HFF-Myc (cell line): ENCODE results near the gene DNASE1L2.

Experiments used
- DNase-seq: peaks from one replicate; pipeline ENCODE4 v3.0.0-alpha.2; 2011; ENCODE audit warnings: low read depth; ENCODE audit errors: extremely low read depth
- H3K4me3 ChIP-seq: replicated peaks from 2 replicates; pipeline ENCODE4 v1.5.1; 2011; ENCODE audit warnings: low read depth, mild to moderate bottlenecking, control low read depth, low read length
- TF ChIP-seq, protein P1 (sequence below): IDR thresholded peaks from 2 replicates; pipeline ENCODE4 v1.5.1; 2012; ENCODE audit warnings: mild to moderate bottlenecking, low read depth, low read length, control low read depth; ENCODE audit errors: missing control alignments

The DNASE1L2 gene

DNA sequence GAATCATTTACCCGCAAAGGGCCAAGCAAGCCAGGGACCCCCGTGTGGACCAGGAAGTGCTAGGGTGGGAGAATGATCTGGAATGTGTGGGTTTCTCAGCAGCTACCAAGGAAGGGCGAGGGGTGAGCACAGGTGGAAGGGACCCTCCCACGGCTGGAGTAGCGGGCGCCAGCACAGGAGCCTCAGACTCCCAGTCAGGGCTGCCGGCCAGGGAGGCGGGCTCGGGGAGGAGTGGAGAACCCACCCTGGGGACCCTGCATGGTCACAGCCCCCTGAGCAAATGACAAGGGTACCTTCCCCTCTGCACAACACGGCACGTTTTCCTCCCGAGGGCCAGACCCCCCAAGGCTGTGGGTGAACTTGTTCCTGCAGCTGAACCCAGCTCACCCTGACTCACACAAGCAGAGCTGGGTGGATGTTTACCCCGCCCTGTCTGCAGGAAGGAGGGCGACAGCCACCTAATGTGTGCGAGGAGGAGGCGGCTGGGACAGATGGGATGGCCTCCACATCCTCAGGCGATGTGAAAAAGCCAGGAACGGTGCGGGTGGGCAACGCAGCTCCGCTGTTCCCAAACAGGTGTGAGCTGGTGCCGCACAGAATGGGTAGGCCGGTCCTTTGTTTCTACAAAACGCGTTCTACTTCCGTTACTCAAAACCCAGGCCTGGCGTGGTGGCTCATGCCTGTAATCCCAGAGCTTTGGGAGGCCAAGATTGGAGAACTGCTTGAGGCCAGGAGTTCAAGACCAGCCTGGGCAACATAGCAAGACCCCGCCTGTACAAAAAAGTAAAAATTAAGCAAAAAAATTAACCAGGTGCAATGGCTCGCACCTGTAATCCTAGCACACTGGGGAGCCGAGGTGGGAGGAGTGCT lies 8.9 kb downstream of the DNASE1L2 start:
- no peak overlapping the region for H3K4me3 ChIP-seq
- TF ChIP-seq, protein P1, sequence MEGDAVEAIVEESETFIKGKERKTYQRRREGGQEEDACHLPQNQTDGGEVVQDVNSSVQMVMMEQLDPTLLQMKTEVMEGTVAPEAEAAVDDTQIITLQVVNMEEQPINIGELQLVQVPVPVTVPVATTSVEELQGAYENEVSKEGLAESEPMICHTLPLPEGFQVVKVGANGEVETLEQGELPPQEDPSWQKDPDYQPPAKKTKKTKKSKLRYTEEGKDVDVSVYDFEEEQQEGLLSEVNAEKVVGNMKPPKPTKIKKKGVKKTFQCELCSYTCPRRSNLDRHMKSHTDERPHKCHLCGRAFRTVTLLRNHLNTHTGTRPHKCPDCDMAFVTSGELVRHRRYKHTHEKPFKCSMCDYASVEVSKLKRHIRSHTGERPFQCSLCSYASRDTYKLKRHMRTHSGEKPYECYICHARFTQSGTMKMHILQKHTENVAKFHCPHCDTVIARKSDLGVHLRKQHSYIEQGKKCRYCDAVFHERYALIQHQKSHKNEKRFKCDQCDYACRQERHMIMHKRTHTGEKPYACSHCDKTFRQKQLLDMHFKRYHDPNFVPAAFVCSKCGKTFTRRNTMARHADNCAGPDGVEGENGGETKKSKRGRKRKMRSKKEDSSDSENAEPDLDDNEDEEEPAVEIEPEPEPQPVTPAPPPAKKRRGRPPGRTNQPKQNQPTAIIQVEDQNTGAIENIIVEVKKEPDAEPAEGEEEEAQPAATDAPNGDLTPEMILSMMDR, result no peak
- DNase-seq, result no peak

DNA sequence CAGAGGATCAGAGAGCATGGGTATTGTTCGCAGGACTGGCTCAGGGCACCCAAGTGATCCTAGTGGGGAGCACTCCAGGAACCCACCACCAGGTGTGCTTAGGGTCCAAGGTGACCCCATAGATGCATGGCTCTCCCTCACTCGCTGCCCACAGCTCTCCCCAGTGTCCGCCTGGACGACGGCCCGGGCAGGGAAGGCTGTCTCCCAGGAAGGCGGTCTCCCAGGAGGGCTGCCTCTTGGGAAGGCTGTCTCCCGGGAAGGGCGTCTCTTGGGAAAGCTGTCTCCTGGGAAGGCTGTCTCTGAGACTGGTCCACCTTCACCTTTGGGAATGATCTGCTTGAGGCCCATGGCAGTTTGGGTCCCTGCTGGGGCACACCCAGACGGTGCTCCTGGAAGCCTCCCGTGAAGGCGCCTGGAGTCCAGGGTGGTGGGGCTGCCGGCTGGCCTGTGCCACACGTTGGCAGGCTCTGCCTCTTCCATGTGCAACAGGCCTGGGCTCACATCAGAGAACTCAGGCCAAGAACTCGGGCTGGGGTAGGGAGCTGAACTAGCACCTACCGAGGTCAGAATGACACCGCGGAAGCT lies 10.1 kb downstream of the DNASE1L2 start:
- TF ChIP-seq, protein P1, result no peak

DNA sequence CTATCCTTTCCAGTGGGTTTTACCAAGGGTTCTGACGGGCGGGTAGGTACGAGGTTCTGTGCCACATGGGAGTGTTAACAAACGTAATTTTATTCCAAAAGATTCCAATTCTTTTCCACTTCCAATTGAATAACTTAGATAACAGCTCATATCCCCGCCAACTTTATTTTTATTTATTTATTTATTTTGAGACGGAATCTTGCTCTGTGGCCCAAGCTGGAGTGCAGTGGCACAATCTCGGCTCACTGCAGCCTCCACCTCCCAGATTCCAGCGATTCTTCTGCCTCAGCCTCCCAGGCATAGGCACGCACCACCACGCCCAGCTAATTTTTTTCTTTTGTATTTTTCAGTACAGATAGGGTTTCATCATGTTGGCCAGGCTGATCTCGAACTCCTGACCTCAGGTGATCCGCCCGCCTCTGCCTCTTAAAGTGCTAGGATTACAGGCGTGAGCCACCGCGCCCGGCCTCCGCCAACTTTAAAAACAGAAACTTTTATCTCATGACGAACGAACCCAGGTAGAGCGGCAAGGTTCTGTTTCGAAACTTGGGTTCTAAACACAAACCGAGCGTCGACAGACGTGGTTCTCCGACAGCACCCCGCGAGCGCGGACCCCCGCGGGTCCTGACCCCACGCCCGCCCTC lies 14.5 kb downstream of the DNASE1L2 start:
- TF ChIP-seq, protein P1, result no peak
- DNase-seq, result no peak
- peak overlapping the region; percentile 70 for H3K4me3 ChIP-seq

More for the DNA sequence above, 10.1 kb downstream of the DNASE1L2 start:
- no peak for DNase-seq
- no peak overlapping the region for H3K4me3 ChIP-seq

DNA sequence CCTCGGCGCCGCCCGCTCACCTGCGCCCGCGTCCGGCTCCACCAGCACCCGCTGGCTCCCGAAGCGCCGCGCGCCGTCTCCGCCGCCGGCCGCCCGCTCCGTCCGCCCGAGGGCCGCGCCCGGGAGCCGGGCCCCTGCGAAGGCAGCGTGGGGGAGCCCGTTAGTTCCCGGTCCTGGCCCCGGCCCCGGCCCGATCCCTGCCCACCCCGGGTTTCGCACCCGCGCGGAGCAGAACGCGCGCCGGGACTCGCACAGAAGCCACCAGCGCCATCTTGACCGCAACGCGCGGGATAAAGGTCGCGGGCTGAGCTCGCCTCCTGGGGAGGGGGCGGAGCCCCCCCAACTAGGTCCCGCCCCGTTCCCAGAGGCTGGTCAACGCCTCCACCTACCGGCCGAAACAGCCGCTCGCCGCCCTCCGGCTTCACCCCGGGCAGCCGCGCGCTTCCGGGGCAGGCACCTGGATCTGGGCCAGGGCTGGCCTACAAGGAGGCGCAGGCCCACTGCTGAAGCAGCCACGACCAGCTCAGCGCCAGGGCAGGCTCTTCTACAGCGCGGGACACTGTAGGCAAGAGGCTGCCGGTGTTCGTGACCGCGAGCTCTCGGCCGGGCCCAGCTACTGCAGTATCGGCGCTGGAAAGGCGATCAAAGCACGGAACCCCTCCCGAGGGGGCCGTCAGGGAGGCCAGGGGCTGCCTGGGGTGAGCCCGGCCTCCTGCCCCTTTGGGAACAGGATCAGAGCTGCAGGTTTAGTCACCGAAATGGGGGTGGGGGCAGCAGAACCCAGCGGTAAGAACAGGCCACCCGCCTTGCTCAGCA lies 15.3 kb downstream of the DNASE1L2 start, which contains the start of gene ECI1:
Gene ECI1, minus strand, starts transcription at position 292 of the 816 bp plus-strand sequence. Its CDS starts 21 bp downstream, at position 271.
- TF ChIP-seq, protein P1, result peak; percentile 49
- DNase-seq, result peak; percentile 78
- H3K4me3 ChIP-seq, result peak within 1 kb of the TSS; percentile 70

DNA sequence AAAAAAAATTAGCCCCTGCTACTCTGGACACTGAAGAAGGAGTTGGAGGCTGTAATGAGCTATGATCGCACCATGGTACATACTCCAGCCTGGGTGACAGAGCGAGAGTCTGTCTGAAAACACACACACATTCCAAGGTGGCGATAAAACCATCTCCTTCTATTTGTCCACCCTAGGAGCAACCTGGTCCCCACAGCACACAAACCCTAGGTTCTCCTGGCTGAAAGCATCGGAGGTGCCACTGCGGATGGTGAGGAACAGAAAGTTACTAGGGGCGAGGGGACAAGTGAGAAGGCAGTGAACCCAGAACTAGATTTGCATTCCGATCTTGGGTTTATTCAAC lies 16.5 kb downstream of the DNASE1L2 start:
- TF ChIP-seq, protein P1, result no peak
- H3K4me3 ChIP-seq, result no peak overlapping the region
- DNase-seq, result no peak

DNA sequence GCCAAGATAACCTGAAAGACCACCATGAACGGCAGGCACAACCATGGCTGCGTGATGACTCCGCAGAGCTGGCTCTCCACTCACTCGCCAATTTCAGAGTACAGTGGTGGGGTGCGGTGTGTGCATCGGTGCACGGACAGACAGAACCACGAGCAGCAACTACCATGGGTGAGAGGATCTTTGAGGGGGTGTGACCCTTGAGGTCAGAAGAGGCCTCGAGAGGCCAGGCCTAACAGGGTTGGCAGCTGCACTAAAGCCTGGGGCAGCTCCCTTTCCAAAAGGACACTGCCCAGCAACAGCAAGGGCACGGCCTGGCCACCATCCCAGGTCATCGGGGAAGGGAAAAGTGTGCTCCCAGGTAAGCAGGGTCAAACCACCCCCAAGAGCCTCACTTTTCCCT lies 17.0 kb downstream of the DNASE1L2 start:
- TF ChIP-seq, protein P1, result no peak
- no peak overlapping the region for H3K4me3 ChIP-seq
- no peak for DNase-seq
